Right atrium auricular region (tissue), 2 donors: ENCODE measurements around the gene PRG2. TPM values are rescaled to one million over a fixed set of nuclear protein-coding genes. Genes with fewer than 3 reads are reported as not detected.

Experiments used
- DNase-seq: peaks from one replicate; pipeline ENCODE4 v3.0.0-alpha.2; 2019; ENCODE audit warnings: low spot score
- H3K27ac ChIP-seq, 2 donors: fragments of 200-600 bp; sonication (generic); 1 replicate in 1 of 2; 2 replicates in 1 of 2; pipeline ENCODE4 v1.5.1; 2016 to 2019
- H3K27me3 ChIP-seq, 2 donors: fragments of 200-600 bp; sonication (generic); one replicate each; pipeline versions ENCODE4 v1.5.1 to v1.6.0; 2017 to 2019
- H3K36me3 ChIP-seq: fragments of 200-600 bp; sonication (generic); one replicate; pipeline ENCODE4 v1.5.1; 2016
- H3K4me1 ChIP-seq, 2 donors: fragments of 200-600 bp; sonication (generic); one replicate each; pipeline versions ENCODE4 v1.5.1 to v1.6.0; 2017 to 2019
- H3K4me3 ChIP-seq, 2 donors: fragments of 200-600 bp; sonication (generic); 1 replicate in 1 of 2; 2 replicates in 1 of 2; pipeline ENCODE4 v1.5.1; 2017 to 2019; ENCODE audit warnings: mild to moderate bottlenecking in 1 of 2, moderate library complexity in 1 of 2
- H3K9me3 ChIP-seq, 2 donors: fragments of 200-600 bp; sonication (generic); one replicate each; pipeline ENCODE4 v1.5.1; 2019
- CTCF ChIP-seq, 2 donors: fragments of 200-600 bp; sonication (generic); IDR thresholded peaks; one replicate each; pipeline ENCODE4 v1.5.1; 2019; ENCODE audit warnings: antibody characterized with exemption in 2 of 2
- total RNA-seq, 2 donors: library from RNA; depleted of rRNA; stranded (reverse); fragments of >200 nt; gene quantifications; one replicate each; pipeline ENCODE4 v1.1.0, GENCODE V29; 2016

The PRG2 gene
- total RNA-seq, 2 donors from 2014 or later: not detected

- no peaks in the 10 kb centered on the region for H3K27me3 ChIP-seq
- no peak overlapping the region for H3K27ac ChIP-seq
- no peak overlapping the region for H3K4me3 ChIP-seq
- H3K4me1 ChIP-seq: peaks cover 0 to 18% of the 10 kb centered on the region in 2 donors
- no peaks in the 10 kb centered on the region for H3K36me3 ChIP-seq
- no peak for TF ChIP-seq CTCF (IDR thresholded peaks at IDR 0.05)
- no peaks in the 10 kb centered on the region for H3K9me3 ChIP-seq
- no peak for DNase-seq
Measured at GRCh38 chr11:57432714-57433163, 42.3 kb upstream of the PRG2 start.

GRCh38 chr11:57432149-57432561 is 41.7 kb upstream of the PRG2 start:
- DNase-seq: no peak
- no peaks in the 10 kb centered on the region for H3K9me3 ChIP-seq
- H3K4me1 ChIP-seq: peaks cover 0 to 24% of the 10 kb centered on the region in 2 donors
- no peak overlapping the region for H3K27ac ChIP-seq
- no peak for TF ChIP-seq CTCF (IDR thresholded peaks at IDR 0.05)
- H3K27me3 ChIP-seq: no peaks in the 10 kb centered on the region
- H3K36me3 ChIP-seq: no peaks in the 10 kb centered on the region
- no peak overlapping the region for H3K4me3 ChIP-seq

GRCh38 chr11:57430952-57431351 is 40.5 kb upstream of the PRG2 start:
- DNase-seq: no peak
- no peak for TF ChIP-seq CTCF (IDR thresholded peaks at IDR 0.05)
- no peak overlapping the region for H3K27ac ChIP-seq
- no peaks in the 10 kb centered on the region for H3K9me3 ChIP-seq
- no peaks in the 10 kb centered on the region for H3K27me3 ChIP-seq
- peaks cover 0 to 36% of the 10 kb centered on the region in 2 donors for H3K4me1 ChIP-seq
- H3K36me3 ChIP-seq: no peaks in the 10 kb centered on the region
- H3K4me3 ChIP-seq: no peak overlapping the region

- no peak for DNase-seq
- no peak overlapping the region for H3K4me3 ChIP-seq
- no peaks in the 10 kb centered on the region for H3K27me3 ChIP-seq
- TF ChIP-seq CTCF (IDR thresholded peaks at IDR 0.05): no peak
- H3K27ac ChIP-seq: no peak overlapping the region
- H3K4me1 ChIP-seq: peaks cover 0 to 46% of the 10 kb centered on the region in 2 donors
- no peaks in the 10 kb centered on the region for H3K36me3 ChIP-seq
- no peaks in the 10 kb centered on the region for H3K9me3 ChIP-seq
Measured at GRCh38 chr11:57429946-57430345, 39.5 kb upstream of the PRG2 start.

- peak overlapping the region in 1 of 2 donors; percentile 95 for H3K27ac ChIP-seq
- DNase-seq: no peak
Measured at GRCh38 chr11:57428643-57429042, 38.2 kb upstream of the PRG2 start.

More at GRCh38 chr11:57428643-57429042, 38.2 kb upstream of the PRG2 start:
- no peaks in the 10 kb centered on the region for H3K9me3 ChIP-seq
- H3K27me3 ChIP-seq: no peaks in the 10 kb centered on the region
- peaks cover 5% of the 10 kb centered on the region for H3K36me3 ChIP-seq
- no peak overlapping the region for H3K4me3 ChIP-seq
- TF ChIP-seq CTCF (IDR thresholded peaks at IDR 0.05): no peak
- peaks cover 0 to 59% of the 10 kb centered on the region in 2 donors for H3K4me1 ChIP-seq
